Stimulated activated CD4-positive, alpha-beta T cell treated with anti-CD3 and anti-CD28 coated beads, Interleukin-15, amount 100 ng/mL, for 48 hours (primary cell): ENCODE data around the gene MPPED2.
"Not testable (repeated sequence)": the region's sequence is repeated elsewhere in the genome, so short reads cannot be mapped to it uniquely, and the experiment has no call there.

Experiments used
- DNase-seq, 2 donors: peaks; one replicate each; pipeline ENCODE4 v3.0.0-alpha.2; 2020; ENCODE audit warnings: low read depth in 2 of 2

MPPED2 gene

GRCh38 chr11:30579415-30580175 is 6.6 kb downstream of the MPPED2 start:
- no peak for DNase-seq

GRCh38 chr11:30578406-30578805 is 7.7 kb downstream of the MPPED2 start:
- DNase-seq, result no peak

GRCh38 chr11:30573951-30574350 is 12.2 kb downstream of the MPPED2 start:
- no peak for DNase-seq

GRCh38 chr11:30568931-30569330 is 17.2 kb downstream of the MPPED2 start:
- no peak for DNase-seq

- no peak for DNase-seq
Observed at GRCh38 chr11:30567644-30568043, 18.5 kb downstream of the MPPED2 start.

GRCh38 chr11:30567120-30567519 is 19.0 kb downstream of the MPPED2 start:
- DNase-seq, result no peak

GRCh38 chr11:30566482-30566881 is 19.7 kb downstream of the MPPED2 start:
- no peak for DNase-seq

GRCh38 chr11:30565027-30565426 is 21.1 kb downstream of the MPPED2 start:
- DNase-seq, result no peak

GRCh38 chr11:30561691-30562415 is 24.3 kb downstream of the MPPED2 start:
- DNase-seq, result no peak

- no peak for DNase-seq
Observed at GRCh38 chr11:30560206-30561106, 25.7 kb downstream of the MPPED2 start.

GRCh38 chr11:30559004-30559403 is 27.1 kb downstream of the MPPED2 start:
- no peak for DNase-seq

- not testable (repeated sequence) for DNase-seq
Observed at GRCh38 chr11:30554587-30554986, 31.6 kb downstream of the MPPED2 start.

- no peak for DNase-seq
Observed at GRCh38 chr11:30553521-30554110, 32.5 kb downstream of the MPPED2 start.

GRCh38 chr11:30552839-30553238 is 33.3 kb downstream of the MPPED2 start:
- DNase-seq, result no peak

- DNase-seq, result no peak
Observed at GRCh38 chr11:30550022-30550542, 36.1 kb downstream of the MPPED2 start.

- no peak for DNase-seq
Observed at GRCh38 chr11:30549565-30549964, 36.6 kb downstream of the MPPED2 start.

- no peak for DNase-seq
Observed at GRCh38 chr11:30546334-30546733, 39.8 kb downstream of the MPPED2 start.

GRCh38 chr11:30545507-30545906 is 40.6 kb downstream of the MPPED2 start:
- no peak for DNase-seq

- no peak for DNase-seq
Observed at GRCh38 chr11:30543066-30543465, 43.1 kb downstream of the MPPED2 start.

- no peak for DNase-seq
Observed at GRCh38 chr11:30540781-30541180, 45.4 kb downstream of the MPPED2 start.

- no peak for DNase-seq
Observed at GRCh38 chr11:30538251-30538650, 47.9 kb downstream of the MPPED2 start.

GRCh38 chr11:30535818-30536217 is 50.3 kb downstream of the MPPED2 start:
- no peak for DNase-seq
